RWPE1 (cell line): Measurements from ENCODE around the gene HIGD1C.

Experiments
- CTCF ChIA-PET: fragments of 350-600 bp; sonication (Branson Sonifier 250); formaldehyde crosslinking; extraction: SDS; loops from one replicate; lab custom pipeline; 2021; lab: Yijun Ruan, JAX
- POLR2A ChIA-PET: fragments of 400-600 bp; formaldehyde crosslinking; extraction: SDS; loops from one replicate; lab custom pipeline; 2020; ENCODE audit warnings: antibody characterized with exemption; ENCODE audit not compliant: low non-redundant PET; lab: Yijun Ruan, JAX
- DNase-seq: peaks from one replicate; pipeline ENCODE4 v3.0.0; 2012; ENCODE audit warnings: low spot score
- H3K27ac ChIP-seq: fragments of 450-650 bp; 2 replicates; pipeline ENCODE4 v1.5.1; 2017
- TF ChIP-seq, protein P1 (sequence below): fragments of 450-650 bp; conservative IDR thresholded peaks from 2 replicates; pipeline ENCODE4 v1.5.1; 2017; ENCODE audit warnings: low read depth, mild to moderate bottlenecking

The HIGD1C gene

GRCh38 chr12:51000245-51000644, 47.9 kb downstream of the HIGD1C start:
- peak; percentile 13 for DNase-seq
- TF ChIP-seq, protein P1, sequence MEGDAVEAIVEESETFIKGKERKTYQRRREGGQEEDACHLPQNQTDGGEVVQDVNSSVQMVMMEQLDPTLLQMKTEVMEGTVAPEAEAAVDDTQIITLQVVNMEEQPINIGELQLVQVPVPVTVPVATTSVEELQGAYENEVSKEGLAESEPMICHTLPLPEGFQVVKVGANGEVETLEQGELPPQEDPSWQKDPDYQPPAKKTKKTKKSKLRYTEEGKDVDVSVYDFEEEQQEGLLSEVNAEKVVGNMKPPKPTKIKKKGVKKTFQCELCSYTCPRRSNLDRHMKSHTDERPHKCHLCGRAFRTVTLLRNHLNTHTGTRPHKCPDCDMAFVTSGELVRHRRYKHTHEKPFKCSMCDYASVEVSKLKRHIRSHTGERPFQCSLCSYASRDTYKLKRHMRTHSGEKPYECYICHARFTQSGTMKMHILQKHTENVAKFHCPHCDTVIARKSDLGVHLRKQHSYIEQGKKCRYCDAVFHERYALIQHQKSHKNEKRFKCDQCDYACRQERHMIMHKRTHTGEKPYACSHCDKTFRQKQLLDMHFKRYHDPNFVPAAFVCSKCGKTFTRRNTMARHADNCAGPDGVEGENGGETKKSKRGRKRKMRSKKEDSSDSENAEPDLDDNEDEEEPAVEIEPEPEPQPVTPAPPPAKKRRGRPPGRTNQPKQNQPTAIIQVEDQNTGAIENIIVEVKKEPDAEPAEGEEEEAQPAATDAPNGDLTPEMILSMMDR = no peak
- ChIA-PET CTCF (no interaction called here), POLR2A (no interaction called here)
- no peak overlapping the region for H3K27ac ChIP-seq

DNA sequence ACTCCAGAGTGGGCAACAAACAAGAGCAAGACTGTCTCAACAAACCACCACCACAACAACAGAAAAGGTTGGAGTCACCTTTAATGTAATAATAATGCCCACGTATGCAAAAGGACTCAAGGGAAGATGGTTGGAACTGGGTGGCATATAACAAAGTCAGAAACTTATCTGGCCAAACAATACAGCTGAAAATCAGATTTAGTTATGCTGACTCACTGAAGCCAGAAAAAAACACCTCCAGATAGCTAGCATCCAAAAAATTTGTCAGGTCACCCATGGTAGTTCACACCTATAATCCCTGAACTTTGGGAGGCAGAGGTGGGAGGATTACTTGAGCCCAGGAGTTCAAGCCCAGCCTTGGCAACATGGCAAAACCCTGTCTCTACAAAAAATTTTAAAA, 49.5 kb downstream of the HIGD1C start:
- ChIA-PET CTCF (no interaction called here), POLR2A (no interaction called here)
- no peak overlapping the region for H3K27ac ChIP-seq
- TF ChIP-seq, protein P1 = no peak
- DNase-seq = no peak

DNA sequence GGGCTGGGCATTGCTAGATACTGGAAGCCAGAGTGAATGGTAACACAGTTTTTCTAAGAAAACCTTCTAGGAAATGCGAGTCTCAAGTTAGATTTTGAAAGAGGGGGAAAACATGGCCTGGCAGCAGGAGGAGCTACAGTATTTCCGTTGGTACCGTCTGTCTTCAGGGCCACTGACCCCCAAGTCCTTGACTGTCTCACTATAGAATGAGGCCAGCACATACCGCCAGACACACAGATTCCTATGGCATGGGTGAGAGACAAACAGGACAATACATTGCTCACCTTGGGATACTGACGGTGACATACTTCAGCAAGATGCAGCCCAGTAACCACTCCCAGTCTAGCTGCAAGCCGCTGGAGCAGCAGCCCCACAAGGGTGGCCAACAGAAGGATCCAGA, 52.2 kb downstream of the HIGD1C start:
- H3K27ac ChIP-seq = no peak overlapping the region
- TF ChIP-seq, protein P1 = no peak
- POLR2A ChIA-PET = no interaction called here
- no peak for DNase-seq
- CTCF ChIA-PET = interaction anchor here (0.7 kb wide), 1 partner anchor 255 kb away, joined by 3 read pairs; no protein-coding TSS in a partner anchor

GRCh38 chr12:51005030-51005429, 52.7 kb downstream of the HIGD1C start:
- H3K27ac ChIP-seq = no peak overlapping the region
- ChIA-PET CTCF (no interaction called here), POLR2A (no interaction called here)
- TF ChIP-seq, protein P1 = no peak
- no peak for DNase-seq

DNA sequence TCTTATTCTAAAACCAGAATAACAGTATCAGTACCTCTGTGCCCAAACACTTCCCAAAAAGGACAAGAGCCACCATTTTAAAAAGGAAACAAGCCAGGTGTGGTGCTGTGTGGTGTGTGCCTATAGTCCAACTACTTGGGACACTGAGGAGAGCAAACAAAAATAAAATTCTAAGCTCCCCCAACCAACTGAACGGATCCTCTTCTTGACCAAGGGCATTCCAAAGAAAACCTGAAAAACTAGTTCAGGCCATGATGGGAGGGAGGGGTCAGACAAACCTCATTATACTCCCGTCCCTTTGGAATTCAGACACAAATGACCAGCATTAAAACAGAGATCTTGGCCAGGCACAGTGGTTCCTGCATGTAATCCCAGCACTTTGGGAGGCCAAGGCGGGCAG, 53.3 kb downstream of the HIGD1C start:
- peak; percentile 38 for DNase-seq
- TF ChIP-seq, protein P1 = no peak
- POLR2A ChIA-PET = interaction anchor here (0.6 kb wide), 1 partner anchor 457 kb away, joined by 3 read pairs; no protein-coding TSS in a partner anchor
- CTCF ChIA-PET = no interaction called here
- no peak overlapping the region for H3K27ac ChIP-seq

GRCh38 chr12:51008329-51009055, 56.1 kb downstream of the HIGD1C start:
- no peak overlapping the region for H3K27ac ChIP-seq
- no peak for DNase-seq
- CTCF ChIA-PET = interaction anchor here (0.6 kb wide), 2 partner anchors 509 to 1879 kb away, joined by 3 to 4 read pairs; no protein-coding TSS in a partner anchor

More at GRCh38 chr12:51008329-51009055, 56.1 kb downstream of the HIGD1C start:
- POLR2A ChIA-PET = no interaction called here
- TF ChIP-seq, protein P1 = no peak
